ENCODE results near the gene NOL3. TPM values are rescaled to one million over a fixed set of nuclear protein-coding genes. Genes with fewer than 3 reads are reported as not detected.

The NOL3 gene
- total and polyA plus RNA-seq, 2 of the 13 experiments (the other 11 are each of a cell fraction or from before 2014, with no cell fraction given) = 5.7 to 20.5 TPM

GRCh38 chr16:67155295-67156142, 14.8 kb upstream of the NOL3 start:
- CTCF ChIA-PET (ENCODE audit: low intra/inter-chr PET ratio, low total read pairs) = interaction anchor here (0.6 to 2.4 kb wide), 7 partner anchors 30 to 178 kb away, joined by 3 to 28 read pairs (median 3); partner anchors contain the start of gene PHAF1
- POLR2A ChIA-PET = interaction anchor here (0.8 to 1.8 kb wide), 12 partner anchors 15 to 142 kb away, joined by 3 to 21 read pairs (median 4); partner anchors contain the start of genes CBFB, NOL3 and PHAF1
- in situ Hi-C loops (cut with HindIII; ENCODE audit: extremely low pct_ligation_motif_present, low pct_unique_long_range_greater_than_20kb) = loop anchor here (5.0 kb wide), 2 partner anchors 138 to 178 kb away; no protein-coding TSS in a partner anchor
- 6% methylated on average over 40 of the region's 74 CpGs for WGBS (ENCODE audit: low lambda C conversion rate)
- no peaks in the 10 kb centered on the region for H3K36me3 ChIP-seq (replicated peaks in 1 of 2; ENCODE audit: control insufficient read depth in 1 of 2, insufficient read depth in 2 of 2, low read length in 2 of 2)
- peak overlapping the region; percentile 18 to 64 (median 27); a peak in 4 of 6 replicates for H3K4me3 ChIP-seq (replicated peaks in 1 of 3; ENCODE audit: insufficient read depth in 1 of 3, low read depth in 2 of 3, low read length in 3 of 3)
- H3K9me3 ChIP-seq (ENCODE audit: low read length) = no peaks in the 10 kb centered on the region
- no peak overlapping the region for H3K27ac ChIP-seq (ENCODE audit: extremely low read length, insufficient read depth, low read length)
- peaks cover 4% of the 10 kb centered on the region in 2 experiments; a peak in 2 of 5 replicates for H3K27me3 ChIP-seq (ENCODE audit: control insufficient read depth in 1 of 2, insufficient read depth in 2 of 2, low read length in 2 of 2)
- no peaks in the 10 kb centered on the region for H3K79me2 ChIP-seq (ENCODE audit: insufficient read depth, low read length)
- H3K9ac ChIP-seq (ENCODE audit: insufficient read depth, low read depth, low read length) = no peak overlapping the region
- no TSS peak for BruUV-seq (replicated peaks)
- FAIRE-seq (no peak), DNase-seq (ENCODE audit: low spot score) (peak; percentile 57), ATAC-seq (peak; percentile 67)
- H2AFZ ChIP-seq (ENCODE audit: low read length) = no peak overlapping the region
- intact Hi-C loops (cut with micrococcal nuclease; ENCODE audit: unreplicated experiment) = loop anchor here (1.0 to 10.0 kb wide), 5 partner anchors 45 to 261 kb away; no protein-coding TSS in a partner anchor
- peaks cover 48% of the 10 kb centered on the region for H3K4me1 ChIP-seq (ENCODE audit: insufficient read depth, low read length)
- H3K4me2 ChIP-seq (ENCODE audit: low read depth, low read length) = peak overlapping the region; percentile 59
- H4K20me1 ChIP-seq (ENCODE audit: insufficient read depth, low read length) = no peaks in the 10 kb centered on the region
- TF ChIP-seq RERE (CRISPR knock-in tag; IDR thresholded peaks at IDR 0.05; ENCODE audit: low read depth) (no peak), ZBTB14 (CRISPR knock-in tag; IDR thresholded peaks at IDR 0.05) (peak; percentile 72; the same call in 1 of the 2 replicates), ZNF761 (CRISPR knock-in tag; conservative IDR thresholded peaks at IDR 0.05) (no peak), KDM5B (CRISPR knock-in tag; IDR thresholded peaks at IDR 0.05; ENCODE audit: borderline replicate concordance) (peak; percentile 80; the same call in 1 of the 2 replicates), ZNF30 (CRISPR knock-in tag; IDR thresholded peaks at IDR 0.05) (no peak), GABPB1 (CRISPR knock-in tag; IDR thresholded peaks at IDR 0.05) (peak; percentile 65; the same call in 1 of the 2 replicates), ZNF776 (CRISPR knock-in tag; IDR thresholded peaks at IDR 0.05) (peak; percentile 91), PITX1 (CRISPR knock-in tag; IDR thresholded peaks at IDR 0.05) (0 out of 2 replicates have a peak, but pooled peaks have one; percentile 34), ZBTB44 (CRISPR knock-in tag; IDR thresholded peaks at IDR 0.05) (0 out of 2 replicates have a peak, but pooled peaks have one; percentile 37), ZNF280D (CRISPR knock-in tag; IDR thresholded peaks at IDR 0.05) (0 out of 2 replicates have a peak, but pooled peaks have one; percentile 49)
